GM18520 (cell line): Measurements from ENCODE around the gene HIC1.
"Not testable (repeated sequence)": the region's sequence is repeated elsewhere in the genome, so short reads cannot be mapped to it uniquely, and the experiment has no call there.

Experiments
- ATAC-seq: cut with Tn5 transposase; IDR thresholded peaks from one replicate; pipeline ENCODE4 v1.9.1; 2021; ENCODE audit not compliant: unreplicated experiment

HIC1 gene, protein sequence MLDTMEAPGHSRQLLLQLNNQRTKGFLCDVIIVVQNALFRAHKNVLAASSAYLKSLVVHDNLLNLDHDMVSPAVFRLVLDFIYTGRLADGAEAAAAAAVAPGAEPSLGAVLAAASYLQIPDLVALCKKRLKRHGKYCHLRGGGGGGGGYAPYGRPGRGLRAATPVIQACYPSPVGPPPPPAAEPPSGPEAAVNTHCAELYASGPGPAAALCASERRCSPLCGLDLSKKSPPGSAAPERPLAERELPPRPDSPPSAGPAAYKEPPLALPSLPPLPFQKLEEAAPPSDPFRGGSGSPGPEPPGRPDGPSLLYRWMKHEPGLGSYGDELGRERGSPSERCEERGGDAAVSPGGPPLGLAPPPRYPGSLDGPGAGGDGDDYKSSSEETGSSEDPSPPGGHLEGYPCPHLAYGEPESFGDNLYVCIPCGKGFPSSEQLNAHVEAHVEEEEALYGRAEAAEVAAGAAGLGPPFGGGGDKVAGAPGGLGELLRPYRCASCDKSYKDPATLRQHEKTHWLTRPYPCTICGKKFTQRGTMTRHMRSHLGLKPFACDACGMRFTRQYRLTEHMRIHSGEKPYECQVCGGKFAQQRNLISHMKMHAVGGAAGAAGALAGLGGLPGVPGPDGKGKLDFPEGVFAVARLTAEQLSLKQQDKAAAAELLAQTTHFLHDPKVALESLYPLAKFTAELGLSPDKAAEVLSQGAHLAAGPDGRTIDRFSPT

DNA sequence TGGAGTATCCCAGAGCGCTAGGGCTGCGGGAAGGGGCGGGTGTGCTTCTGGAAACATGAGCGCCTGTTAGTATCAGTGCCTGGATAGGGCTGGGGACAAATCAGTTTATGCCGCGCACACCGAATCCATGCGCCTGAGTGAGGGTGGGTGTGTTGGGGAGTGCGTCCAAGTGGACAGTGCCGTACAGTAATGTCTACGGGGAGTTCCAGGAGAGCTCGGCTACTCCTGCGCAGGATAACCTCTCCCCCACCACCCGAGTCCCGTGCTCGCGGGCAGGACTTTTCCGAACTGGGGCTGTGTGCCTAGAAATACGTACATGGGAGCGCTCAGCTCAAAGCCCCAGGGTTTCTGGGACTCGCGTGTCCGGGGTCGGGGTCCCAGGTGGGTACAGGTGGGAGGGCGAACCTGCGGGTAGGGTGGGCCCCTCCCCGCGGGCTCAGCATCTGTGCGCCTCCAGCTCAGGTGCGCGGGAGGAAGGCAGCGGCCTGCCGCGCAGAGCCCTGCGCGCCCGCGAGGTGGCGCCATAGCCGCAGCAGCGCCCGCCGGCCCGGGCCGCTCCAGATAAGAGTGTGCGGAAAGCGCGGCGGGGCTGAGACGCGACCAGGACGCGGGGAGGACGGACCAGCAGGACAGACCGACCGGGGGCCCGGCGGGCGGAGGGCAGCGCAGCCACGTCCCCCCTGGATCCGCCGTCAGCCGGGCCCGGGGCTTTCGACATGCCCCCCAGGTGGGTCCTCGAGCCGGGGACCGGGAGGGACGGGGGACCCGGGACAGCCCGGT lies at the start of gene HIC1:
HIC1 (plus strand) TSS at position 592 of the 780 bp plus-strand sequence. CDS start 1,588 bp downstream, outside the sequence.
- ATAC-seq: peak; percentile 30

DNA sequence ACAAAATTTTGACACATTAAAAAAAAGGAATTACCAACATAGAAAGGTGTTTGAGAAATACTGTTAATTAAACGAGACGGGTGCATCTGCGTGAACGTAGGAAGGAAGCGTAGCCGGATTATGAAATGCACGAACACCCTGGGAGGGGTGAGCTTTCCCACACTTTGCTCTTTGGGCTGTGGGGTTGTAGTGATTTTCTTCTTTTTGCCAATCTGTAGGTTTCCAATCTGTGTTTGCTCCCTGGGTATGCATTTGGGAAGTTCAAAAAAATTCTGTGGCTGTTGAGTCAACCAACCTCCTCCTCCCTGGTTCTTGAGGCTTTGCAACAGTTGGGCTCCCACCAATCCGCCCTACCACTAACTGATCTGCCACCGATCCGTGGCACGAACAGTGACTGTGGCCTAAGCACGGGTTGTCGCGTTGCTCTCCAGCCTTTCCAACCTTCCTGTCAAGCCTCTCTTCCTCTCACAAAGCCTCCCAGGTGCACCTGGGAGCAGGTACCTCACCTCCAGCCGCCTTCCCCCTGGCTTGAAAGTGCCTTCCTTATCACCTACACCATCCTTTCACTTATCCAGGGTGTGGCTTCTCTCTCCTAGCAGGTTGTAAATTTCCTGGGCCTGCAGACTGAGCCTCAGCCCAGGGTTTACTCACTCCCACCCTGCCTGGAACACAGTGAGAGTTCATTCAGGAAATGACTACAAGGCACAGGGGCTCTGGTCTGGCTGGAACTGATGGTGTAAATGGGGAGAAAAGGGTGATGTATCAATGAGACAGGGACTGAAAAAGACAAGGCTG lies 46.4 kb upstream of the HIC1 start:
- ATAC-seq: no peak

DNA sequence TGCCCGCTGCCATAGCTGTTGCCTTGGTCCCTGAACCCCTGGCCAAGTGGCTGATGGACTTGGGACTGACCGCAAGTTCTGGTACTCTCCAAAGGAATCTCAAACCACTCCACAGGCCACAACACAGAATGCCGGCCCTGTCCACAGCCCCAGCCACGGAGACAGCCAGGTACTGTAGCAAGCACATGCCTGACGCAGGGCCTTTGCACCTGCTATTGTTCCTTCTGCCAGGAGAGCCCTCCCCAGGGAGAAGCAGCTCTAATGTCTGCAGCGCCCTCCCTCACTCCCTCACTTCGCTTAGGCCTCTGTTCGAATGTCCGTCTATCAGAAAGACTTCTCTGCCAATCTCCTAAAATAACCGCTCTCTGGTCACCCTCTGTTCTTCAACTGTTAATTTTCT lies 45.2 kb upstream of the HIC1 start:
- ATAC-seq: no peak

- no peak for ATAC-seq
Observed at GRCh38 chr17:2011411-2012371, 43.2 kb upstream of the HIC1 start.

DNA sequence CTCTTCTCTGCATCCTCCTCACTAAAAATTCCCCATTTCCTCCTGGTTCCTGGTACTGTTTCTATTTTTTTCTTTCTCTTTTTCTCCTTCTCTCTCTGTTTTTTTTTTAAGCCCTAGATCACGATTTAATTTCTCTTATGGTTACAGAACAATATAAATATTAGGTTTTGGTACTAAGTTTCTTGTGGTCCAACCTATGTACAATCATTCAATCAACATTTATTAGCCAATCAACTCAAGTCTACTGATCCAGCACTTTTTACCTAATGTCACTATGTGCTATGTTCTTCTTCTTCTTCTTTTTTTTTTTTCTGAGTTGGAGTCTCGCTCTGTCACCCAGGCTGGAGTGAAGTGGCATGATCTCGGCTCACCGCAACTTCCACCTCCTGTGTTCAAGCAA lies 42.4 kb upstream of the HIC1 start:
- ATAC-seq: no peak

GRCh38 chr17:2013220-2013993 lies 41.5 kb upstream of the HIC1 start:
- not testable (repeated sequence) for ATAC-seq

- no peak for ATAC-seq
Observed at GRCh38 chr17:2013994-2014317, 40.9 kb upstream of the HIC1 start.

DNA sequence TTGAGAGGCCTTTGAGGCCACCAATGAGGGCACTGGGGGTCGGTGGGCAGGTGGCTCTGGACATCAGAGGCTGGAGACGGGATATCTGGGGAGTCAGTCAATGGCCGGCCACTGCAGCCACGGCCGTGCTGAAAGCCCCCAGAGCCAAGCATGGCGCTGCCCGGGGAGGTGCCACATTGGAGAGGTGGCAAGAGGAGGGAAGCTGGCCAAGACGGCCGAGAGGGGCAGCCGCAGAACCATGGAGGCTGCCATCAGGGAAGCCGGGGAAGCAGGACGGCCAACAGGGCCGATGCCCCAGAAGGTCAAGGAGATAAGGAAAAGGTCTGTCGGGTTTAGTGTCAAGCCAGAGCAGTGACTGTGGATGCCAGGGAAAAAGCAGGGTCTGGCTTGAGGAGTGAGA lies 39.6 kb upstream of the HIC1 start:
- ATAC-seq: no peak

- no peak for ATAC-seq
Observed at GRCh38 chr17:2016494-2016893, 38.4 kb upstream of the HIC1 start.

DNA sequence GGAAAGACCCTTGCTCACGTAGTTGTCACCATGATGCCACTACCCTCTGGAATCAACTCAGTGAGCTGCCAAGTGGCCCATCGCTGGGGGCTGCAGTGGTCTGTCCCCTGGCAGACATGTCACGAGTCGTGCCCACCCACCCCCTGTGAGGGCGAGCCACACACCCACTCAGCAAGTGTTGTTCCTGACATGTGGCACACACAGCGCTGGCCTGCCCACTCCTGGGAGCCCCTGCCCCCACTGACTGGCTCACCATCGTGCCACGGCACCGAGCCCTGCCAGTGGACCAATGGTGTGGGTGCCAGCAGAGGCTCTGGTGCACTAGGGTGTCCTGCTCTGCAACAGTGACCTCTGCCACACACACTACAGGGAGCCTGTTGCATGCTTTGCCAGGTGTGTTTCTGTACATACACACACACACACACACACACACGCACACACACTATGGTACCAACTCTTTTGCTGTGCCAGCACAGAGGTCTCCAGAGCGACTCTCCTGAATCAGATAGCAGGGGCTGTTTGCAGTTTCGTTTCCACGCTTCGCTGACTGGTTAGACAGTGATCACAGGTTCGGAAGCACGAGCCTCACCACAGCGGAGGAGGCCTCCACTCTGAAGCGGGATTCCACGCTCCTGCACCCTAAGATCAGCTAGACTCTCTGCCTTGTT lies 37.5 kb upstream of the HIC1 start:
- no peak for ATAC-seq

DNA sequence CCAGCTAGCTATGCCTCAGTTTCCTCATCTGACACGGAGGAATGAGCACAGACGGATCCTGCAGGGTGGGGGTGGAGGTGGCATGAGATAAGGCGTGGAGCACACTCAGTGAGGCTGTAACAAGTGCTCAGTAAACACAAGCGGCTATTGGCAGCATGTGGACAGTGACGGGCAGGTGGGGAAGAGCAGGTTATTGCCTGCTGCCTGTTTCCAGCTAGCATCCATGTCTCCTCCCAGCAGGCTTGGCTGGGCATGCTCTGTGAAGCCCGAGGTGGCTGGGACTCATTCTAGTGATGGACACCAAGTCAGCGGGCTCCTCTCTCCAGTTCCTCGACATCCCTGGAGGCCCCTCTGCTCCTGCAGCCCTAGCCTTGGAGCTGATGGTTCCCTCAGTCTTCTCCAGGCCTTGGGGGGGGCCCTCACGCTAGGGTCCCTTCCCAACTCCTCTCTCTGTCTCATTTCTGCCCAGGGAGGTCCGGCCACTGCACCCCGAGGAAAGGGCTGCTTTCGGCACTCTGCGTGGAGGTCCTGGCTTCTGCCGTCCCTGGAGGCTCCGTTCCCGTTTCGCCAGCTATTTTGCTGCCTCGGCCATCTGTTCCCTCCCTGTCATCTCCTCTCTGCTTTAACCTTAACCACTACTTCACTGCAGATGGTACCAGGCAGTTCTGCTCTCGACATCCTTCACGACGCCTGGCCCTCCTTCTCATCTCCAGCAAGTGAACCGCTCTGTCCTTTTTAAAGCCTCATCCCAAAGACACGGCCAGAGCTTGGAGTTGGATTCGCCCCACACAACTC lies 36.0 kb upstream of the HIC1 start:
- ATAC-seq: no peak

- ATAC-seq: no peak
Observed at GRCh38 chr17:2019723-2020122, 35.2 kb upstream of the HIC1 start.

DNA sequence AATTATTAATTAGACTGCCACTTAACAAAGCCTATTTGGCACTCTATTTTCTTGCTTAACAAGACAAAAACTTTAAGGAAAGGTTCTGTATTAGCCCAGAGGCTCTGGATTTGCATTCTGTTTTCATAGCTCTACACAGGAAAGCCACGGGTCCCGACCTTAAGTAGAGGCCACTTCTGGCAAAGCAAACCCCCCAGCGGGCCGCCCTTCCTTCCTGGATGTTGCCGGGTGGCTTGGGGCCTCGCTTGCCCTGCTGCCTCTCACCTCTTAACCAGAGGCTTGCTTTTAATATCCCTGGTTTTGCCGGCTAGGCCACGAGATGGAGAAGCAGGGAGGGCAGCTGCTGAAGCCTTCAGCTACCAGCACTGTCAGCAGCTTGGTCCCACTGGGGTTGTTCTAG lies 34.2 kb upstream of the HIC1 start:
- no peak for ATAC-seq

DNA sequence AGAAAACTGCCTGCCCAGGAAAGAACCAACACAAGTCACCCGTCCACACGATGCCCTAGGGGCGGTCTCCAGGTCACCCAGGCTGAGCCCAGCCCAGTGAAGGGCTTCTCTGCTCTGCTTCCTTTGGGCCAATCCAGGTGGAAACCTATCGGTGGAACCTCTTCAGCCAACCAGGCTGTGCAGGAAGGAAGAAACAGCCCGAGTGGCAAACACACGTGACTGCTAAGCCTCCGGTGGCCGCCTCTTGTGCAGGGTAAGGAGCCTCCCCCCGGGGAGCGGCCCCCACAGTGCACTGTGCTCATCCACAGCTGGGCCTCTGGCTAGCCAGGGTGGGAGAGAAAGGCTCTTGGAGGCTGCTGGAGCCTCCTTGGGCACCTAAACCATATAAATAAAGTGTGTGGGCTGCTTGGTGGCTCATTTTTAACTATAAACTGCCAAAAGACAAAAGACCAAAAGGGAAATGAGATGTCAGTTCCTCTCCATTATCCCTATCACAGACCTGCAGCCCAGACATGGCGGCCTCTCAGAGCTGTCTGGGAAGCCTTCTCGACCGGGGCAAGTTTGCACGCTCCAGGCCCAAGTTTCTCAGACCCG lies 32.2 kb upstream of the HIC1 start:
- ATAC-seq: no peak

DNA sequence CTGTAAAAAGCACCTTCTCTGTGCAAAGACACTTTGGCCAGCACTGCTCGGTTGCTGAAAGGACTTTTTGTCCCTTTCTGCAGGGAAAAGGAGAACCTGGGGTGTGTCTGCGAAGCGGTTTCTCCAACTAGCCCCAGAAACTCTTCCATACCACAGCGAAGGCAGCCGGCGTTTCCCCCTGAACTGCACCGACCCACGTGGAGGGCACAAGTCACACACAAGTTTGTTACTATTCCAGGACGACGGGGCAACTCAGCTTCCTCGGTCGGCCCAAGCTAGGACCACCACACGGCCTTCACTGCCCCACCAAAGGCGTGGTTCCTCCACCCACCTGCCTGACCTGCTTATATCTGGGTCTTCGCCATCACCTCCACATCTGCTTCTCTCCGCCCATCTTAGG lies 31.6 kb upstream of the HIC1 start:
- no peak for ATAC-seq

DNA sequence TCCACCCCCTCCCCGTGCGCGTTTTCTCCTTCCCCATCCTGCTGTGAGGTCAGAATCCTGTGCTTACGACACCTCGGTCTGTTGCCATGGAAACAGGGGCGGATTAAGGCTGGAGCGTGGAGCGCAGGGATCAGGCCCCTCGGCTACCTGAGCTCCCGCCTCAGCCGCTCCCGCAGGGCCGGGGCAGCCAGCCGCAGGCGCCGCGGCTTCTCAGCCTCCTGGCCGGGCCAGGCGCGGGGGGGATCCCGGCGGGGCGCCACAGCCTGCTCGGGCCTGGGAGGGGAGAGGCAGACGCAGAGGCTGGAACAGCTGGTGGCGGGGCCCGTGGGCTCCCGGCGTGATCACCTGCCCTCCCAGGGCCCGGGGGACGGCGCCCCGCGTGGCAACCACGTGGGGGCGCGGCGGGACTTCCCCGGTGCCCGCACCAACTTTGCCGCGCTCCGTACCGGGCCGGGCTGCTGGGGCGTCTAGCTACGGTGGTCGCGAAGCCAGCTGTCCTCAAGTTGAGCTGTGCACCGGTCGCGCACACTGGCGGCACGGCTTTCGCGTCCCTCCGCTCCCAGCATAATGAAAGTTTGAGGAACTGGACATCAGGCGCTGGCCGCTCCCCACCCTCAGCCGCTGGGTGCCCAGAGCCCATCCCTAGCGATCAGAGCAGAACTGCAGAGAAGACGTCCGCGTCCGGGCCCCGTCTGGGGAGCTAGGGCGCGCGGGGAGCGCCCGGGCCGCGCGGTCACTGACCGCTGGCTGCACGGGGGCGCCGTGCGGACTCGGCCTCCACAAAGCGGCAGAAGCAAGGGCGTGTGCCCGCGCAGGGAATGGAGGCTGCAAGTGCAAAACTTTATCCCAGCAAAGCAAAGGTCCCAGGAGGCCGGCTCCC lies 31.0 kb upstream of the HIC1 start:
- ATAC-seq: no peak
